ENCODE measurements around the gene C16orf87.

The C16orf87 gene

GRCh38 chr16:46862555-46863447, 31.8 kb upstream of the C16orf87 start:
- TF ChIP-seq, protein P1, sequence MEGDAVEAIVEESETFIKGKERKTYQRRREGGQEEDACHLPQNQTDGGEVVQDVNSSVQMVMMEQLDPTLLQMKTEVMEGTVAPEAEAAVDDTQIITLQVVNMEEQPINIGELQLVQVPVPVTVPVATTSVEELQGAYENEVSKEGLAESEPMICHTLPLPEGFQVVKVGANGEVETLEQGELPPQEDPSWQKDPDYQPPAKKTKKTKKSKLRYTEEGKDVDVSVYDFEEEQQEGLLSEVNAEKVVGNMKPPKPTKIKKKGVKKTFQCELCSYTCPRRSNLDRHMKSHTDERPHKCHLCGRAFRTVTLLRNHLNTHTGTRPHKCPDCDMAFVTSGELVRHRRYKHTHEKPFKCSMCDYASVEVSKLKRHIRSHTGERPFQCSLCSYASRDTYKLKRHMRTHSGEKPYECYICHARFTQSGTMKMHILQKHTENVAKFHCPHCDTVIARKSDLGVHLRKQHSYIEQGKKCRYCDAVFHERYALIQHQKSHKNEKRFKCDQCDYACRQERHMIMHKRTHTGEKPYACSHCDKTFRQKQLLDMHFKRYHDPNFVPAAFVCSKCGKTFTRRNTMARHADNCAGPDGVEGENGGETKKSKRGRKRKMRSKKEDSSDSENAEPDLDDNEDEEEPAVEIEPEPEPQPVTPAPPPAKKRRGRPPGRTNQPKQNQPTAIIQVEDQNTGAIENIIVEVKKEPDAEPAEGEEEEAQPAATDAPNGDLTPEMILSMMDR (IDR thresholded peaks at IDR 0.05; ENCODE audit: control extremely low read depth, extremely low read depth, low read depth, missing control alignments): no peak
- no peak for DNase-seq (ENCODE audit: extremely low spot score)
- ChIA-PET CTCF (interaction anchor here (0.7 to 8.7 kb wide), 13 partner anchors 9 to 809 kb away, joined by 3 to 56 read pairs (median 3); partner anchors contain the start of gene GPT2), POLR2A (interaction anchor here (0.6 kb wide), 1 partner anchor 100 kb away, joined by 4 read pairs; no protein-coding TSS in a partner anchor)

GRCh38 chr16:46859719-46860152, 28.8 kb upstream of the C16orf87 start:
- ChIA-PET POLR2A (no interaction called here), CTCF (no interaction called here)
- no peak for DNase-seq (ENCODE audit: extremely low spot score)
- TF ChIP-seq, protein P1 (IDR thresholded peaks at IDR 0.05; ENCODE audit: control extremely low read depth, extremely low read depth, low read depth, missing control alignments): no peak

DNA sequence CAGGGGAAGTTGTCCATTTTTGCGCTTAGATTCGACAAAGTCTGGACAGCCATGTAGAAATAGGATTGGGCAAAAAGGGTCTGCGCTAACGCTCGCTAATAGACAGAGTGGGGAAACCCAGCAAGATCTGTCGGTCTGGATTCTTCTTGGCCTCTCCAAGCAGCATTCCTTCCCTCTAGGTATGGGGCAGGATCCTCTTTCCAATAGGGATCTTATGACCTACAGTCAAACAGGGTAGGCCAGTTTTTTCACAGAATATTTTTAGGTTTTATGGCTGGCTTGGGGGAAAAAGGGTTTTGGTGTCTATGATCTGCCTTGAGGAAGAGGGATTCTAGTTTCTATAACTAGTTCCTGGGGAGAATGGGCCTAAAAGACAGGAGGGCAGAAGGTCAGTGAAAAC, 27.2 kb upstream of the C16orf87 start:
- TF ChIP-seq, protein P1 (IDR thresholded peaks at IDR 0.05; ENCODE audit: control extremely low read depth, extremely low read depth, low read depth, missing control alignments): no peak
- CTCF ChIA-PET: interaction anchor here (0.7 to 2.1 kb wide), 10 partner anchors 9 to 72 kb away, joined by 3 to 9 read pairs (median 4); no protein-coding TSS in a partner anchor
- POLR2A ChIA-PET: no interaction called here

GRCh38 chr16:46857368-46857945, 26.5 kb upstream of the C16orf87 start:
- CTCF ChIA-PET: interaction anchor here (0.7 to 2.1 kb wide), 10 partner anchors 10 to 73 kb away, joined by 3 to 9 read pairs (median 4); no protein-coding TSS in a partner anchor
- POLR2A ChIA-PET: no interaction called here
- TF ChIP-seq, protein P1 (IDR thresholded peaks at IDR 0.05; ENCODE audit: control extremely low read depth, extremely low read depth, low read depth, missing control alignments): peak; percentile 15

More for the DNA sequence above, 27.2 kb upstream of the C16orf87 start:
- no peak for DNase-seq (ENCODE audit: extremely low spot score)

DNA sequence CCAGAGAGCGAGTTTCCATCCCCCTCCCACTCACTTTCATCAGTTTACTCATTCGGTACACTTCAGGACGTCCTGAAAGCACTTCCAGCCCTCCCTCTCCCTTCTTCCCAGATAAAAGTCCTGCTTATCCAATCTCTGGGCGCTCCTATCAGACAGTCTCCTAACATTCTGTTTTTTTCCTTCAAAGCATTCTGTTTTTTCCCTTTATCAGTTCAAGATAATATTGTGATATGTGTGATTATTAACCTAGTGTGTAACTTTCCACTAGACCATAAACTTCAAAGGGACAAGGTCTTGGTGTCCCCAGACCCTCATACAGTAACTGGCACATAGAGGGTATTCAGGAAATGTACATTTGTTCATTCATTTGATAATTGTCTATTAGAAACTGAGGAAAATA, 24.4 kb upstream of the C16orf87 start:
- TF ChIP-seq, protein P1 (IDR thresholded peaks at IDR 0.05; ENCODE audit: control extremely low read depth, extremely low read depth, low read depth, missing control alignments): no peak
- DNase-seq (ENCODE audit: extremely low spot score): no peak
- ChIA-PET CTCF (interaction anchor here (1.3 to 5.1 kb wide), 7 partner anchors 11 to 1310 kb away, joined by 3 to 128 read pairs (median 13); partner anchors contain the start of gene C16orf87), POLR2A (no interaction called here)

More at GRCh38 chr16:46857368-46857945, 26.5 kb upstream of the C16orf87 start:
- no peak for DNase-seq (ENCODE audit: extremely low spot score)

- CTCF ChIA-PET: interaction anchor here (0.7 to 5.3 kb wide), 31 partner anchors 10 to 1310 kb away, joined by 3 to 128 read pairs (median 9); partner anchors contain the start of genes C16orf87, GPT2 and SHCBP1
- DNase-seq (ENCODE audit: extremely low spot score): no peak
- POLR2A ChIA-PET: no interaction called here
- TF ChIP-seq, protein P1 (IDR thresholded peaks at IDR 0.05; ENCODE audit: control extremely low read depth, extremely low read depth, low read depth, missing control alignments): no peak
These were observed 23.9 kb upstream of the C16orf87 start for GRCh38 chr16:46854846-46855245.
